Ascending aorta (tissue), 2 donors: ENCODE data around the gene PLPP2. TPM values are rescaled to one million over a fixed set of nuclear protein-coding genes. Genes with fewer than 3 reads are reported as not detected.

Experiments used
- DNase-seq, 2 donors: peaks; one replicate each; pipeline ENCODE4 v3.0.0-alpha.2; 2019; ENCODE audit warnings: low spot score in 2 of 2
- H3K27ac ChIP-seq, 2 donors: fragments of 200-600 bp; sonication (generic); one replicate each; pipeline ENCODE4 v1.5.1; 2016 to 2017; ENCODE audit warnings: mild to moderate bottlenecking in 1 of 2
- H3K27me3 ChIP-seq: fragments of 200-600 bp; sonication (generic); one replicate; pipeline ENCODE4 v1.5.1; 2017
- H3K36me3 ChIP-seq, 2 donors: fragments of 200-600 bp; sonication (generic); one replicate each; pipeline ENCODE4 v1.5.1; 2016
- H3K4me1 ChIP-seq, 2 donors: fragments of 200-600 bp; sonication (generic); one replicate each; pipeline ENCODE4 v1.5.1; 2016 to 2017; ENCODE audit warnings: mild to moderate bottlenecking in 1 of 2
- H3K4me3 ChIP-seq, 2 donors: fragments of 200-600 bp; sonication (generic); one replicate each; pipeline ENCODE4 v1.5.1; 2016 to 2017; ENCODE audit warnings: mild to moderate bottlenecking in 1 of 2
- H3K9me3 ChIP-seq, 2 donors: fragments of 200-600 bp; sonication (generic); one replicate each; pipeline ENCODE4 v1.5.1; 2016
- intact Hi-C: fragments of 100-400 bp; cut with DNase I; formaldehyde crosslinking; loops from one replicate; pipeline ENCODE4 v1.15.1; 2023
- total RNA-seq: library from RNA; depleted of rRNA; stranded (reverse); fragments of >200 nt; gene quantifications from one replicate; pipeline ENCODE4 v1.1.0, GENCODE V29; 2016
- TF ChIP-seq, protein P1 (sequence below), 3 experiments: fragments of 200-600 bp in 2 of 3; fragments of 450-650 bp in 1 of 3; sonication (generic) in 2 of 3; IDR thresholded peaks; one replicate each; pipeline ENCODE4 v1.5.1; 2016 to 2019; ENCODE audit warnings: antibody characterized with exemption in 3 of 3, mild to moderate bottlenecking in 1 of 3, moderate library complexity in 1 of 3

The PLPP2 gene
- total RNA-seq, result 55.3 TPM

- no peak within 1 kb of the TSS for H3K27ac ChIP-seq
- H3K27me3 ChIP-seq, result peaks cover 22% of the 10 kb centered on the region
- intact Hi-C loops, result no loop called here
- TF ChIP-seq, protein P1, sequence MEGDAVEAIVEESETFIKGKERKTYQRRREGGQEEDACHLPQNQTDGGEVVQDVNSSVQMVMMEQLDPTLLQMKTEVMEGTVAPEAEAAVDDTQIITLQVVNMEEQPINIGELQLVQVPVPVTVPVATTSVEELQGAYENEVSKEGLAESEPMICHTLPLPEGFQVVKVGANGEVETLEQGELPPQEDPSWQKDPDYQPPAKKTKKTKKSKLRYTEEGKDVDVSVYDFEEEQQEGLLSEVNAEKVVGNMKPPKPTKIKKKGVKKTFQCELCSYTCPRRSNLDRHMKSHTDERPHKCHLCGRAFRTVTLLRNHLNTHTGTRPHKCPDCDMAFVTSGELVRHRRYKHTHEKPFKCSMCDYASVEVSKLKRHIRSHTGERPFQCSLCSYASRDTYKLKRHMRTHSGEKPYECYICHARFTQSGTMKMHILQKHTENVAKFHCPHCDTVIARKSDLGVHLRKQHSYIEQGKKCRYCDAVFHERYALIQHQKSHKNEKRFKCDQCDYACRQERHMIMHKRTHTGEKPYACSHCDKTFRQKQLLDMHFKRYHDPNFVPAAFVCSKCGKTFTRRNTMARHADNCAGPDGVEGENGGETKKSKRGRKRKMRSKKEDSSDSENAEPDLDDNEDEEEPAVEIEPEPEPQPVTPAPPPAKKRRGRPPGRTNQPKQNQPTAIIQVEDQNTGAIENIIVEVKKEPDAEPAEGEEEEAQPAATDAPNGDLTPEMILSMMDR (IDR thresholded peaks at IDR 0.05), result no peak
- no peaks in the 10 kb centered on the region for H3K36me3 ChIP-seq
- peaks cover 0 to 7% of the 10 kb centered on the region in 2 donors for H3K4me1 ChIP-seq
- H3K4me3 ChIP-seq, result peak within 1 kb of the TSS; percentile 40 to 51
- DNase-seq, result no peak
- no peaks in the 10 kb centered on the region for H3K9me3 ChIP-seq
Measured at GRCh38 chr19:291006-291521, at the start of gene PLPP2. TSS of gene PLPP2 (minus strand) at chr19:291403. CDS start at chr19:291336, 67 bp downstream.

- no peaks in the 10 kb centered on the region for H3K27me3 ChIP-seq
- H3K27ac ChIP-seq, result no peak overlapping the region
- H3K36me3 ChIP-seq, result peaks cover 0 to 3% of the 10 kb centered on the region in 2 donors
- TF ChIP-seq, protein P1 (IDR thresholded peaks at IDR 0.05), result no peak
- H3K4me1 ChIP-seq, result peaks cover 5 to 22% of the 10 kb centered on the region in 2 donors
- no peak for DNase-seq
- no peaks in the 10 kb centered on the region for H3K9me3 ChIP-seq
- intact Hi-C loops, result loop anchor here (10.0 kb wide), 1 partner anchor 164 kb away; the partner anchor contains the start of gene TPGS1
- no peak overlapping the region for H3K4me3 ChIP-seq
Measured at GRCh38 chr19:340620-341385, 49.6 kb upstream of the PLPP2 start.

DNA sequence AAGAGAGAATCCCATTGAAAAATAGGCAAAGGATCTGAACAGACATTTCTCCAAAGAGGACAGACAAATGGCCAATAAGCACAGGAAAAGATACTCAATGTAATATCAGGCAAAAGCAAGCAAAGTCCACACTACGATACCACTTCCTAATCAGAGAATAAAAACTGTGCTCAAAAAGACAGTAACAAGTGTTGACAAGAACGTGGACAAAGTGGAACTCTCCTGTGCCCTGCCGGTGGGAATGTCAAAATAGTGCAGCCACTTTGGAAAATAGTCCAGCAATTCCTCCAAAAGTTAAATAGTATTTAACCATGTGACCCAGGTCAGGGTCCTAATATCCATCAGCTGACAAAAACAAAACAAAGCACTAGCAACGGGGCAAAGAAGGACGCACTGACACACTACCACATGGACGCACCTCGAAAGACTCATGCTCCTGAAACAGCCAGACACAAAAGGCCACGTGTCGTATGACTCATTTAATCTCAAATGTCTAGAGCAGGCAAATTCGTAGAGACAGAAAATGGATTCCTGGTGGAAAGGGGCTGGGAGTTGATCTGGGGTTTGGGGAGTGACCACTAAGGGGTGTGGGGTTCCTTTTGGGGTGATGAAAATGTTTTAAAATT lies 48.2 kb upstream of the PLPP2 start:
- Histone ChIP-seq H3K9me3 (no peaks in the 10 kb centered on the region), H3K4me3 (no peak overlapping the region), H3K4me1 (peaks cover 5 to 20% of the 10 kb centered on the region in 2 donors), H3K27ac (no peak overlapping the region), H3K27me3 (no peaks in the 10 kb centered on the region), H3K36me3 (peaks cover 11 to 12% of the 10 kb centered on the region in 2 donors)
- intact Hi-C loops, result no loop called here
- DNase-seq, result no peak
- TF ChIP-seq, protein P1 (IDR thresholded peaks at IDR 0.05), result no peak

GRCh38 chr19:338421-338820 lies 47.2 kb upstream of the PLPP2 start:
- Histone ChIP-seq H3K4me1 (peaks cover 3 to 17% of the 10 kb centered on the region in 2 donors), H3K4me3 (no peak overlapping the region), H3K27me3 (no peaks in the 10 kb centered on the region), H3K27ac (no peak overlapping the region), H3K36me3 (peaks cover 15 to 16% of the 10 kb centered on the region in 2 donors), H3K9me3 (no peaks in the 10 kb centered on the region)
- intact Hi-C loops, result no loop called here
- DNase-seq, result no peak
- TF ChIP-seq, protein P1 (IDR thresholded peaks at IDR 0.05), result no peak

GRCh38 chr19:336067-336614 lies 44.9 kb upstream of the PLPP2 start:
- H3K36me3 ChIP-seq, result peaks cover 20 to 21% of the 10 kb centered on the region in 2 donors
- no peaks in the 10 kb centered on the region for H3K27me3 ChIP-seq
- DNase-seq, result no peak
- no peak overlapping the region for H3K27ac ChIP-seq
- TF ChIP-seq, protein P1 (IDR thresholded peaks at IDR 0.05), result no peak
- no peak overlapping the region for H3K4me3 ChIP-seq
- intact Hi-C loops, result no loop called here
- no peaks in the 10 kb centered on the region for H3K9me3 ChIP-seq
- no peaks in the 10 kb centered on the region for H3K4me1 ChIP-seq
